Measurements from ENCODE around the gene WDR91.

Gene WDR91

GRCh38 chr7:135169141-135169963, 42.0 kb downstream of the WDR91 start:
- H3K27ac ChIP-seq (ENCODE audit: low read depth, low read length), result peak overlapping the region; percentile 92
- H3K9ac ChIP-seq (ENCODE audit: low read length), result no peak overlapping the region
- H3K36me3 ChIP-seq (ENCODE audit: control insufficient read depth, insufficient read depth, low read length), result peaks cover 18% of the 10 kb centered on the region
- H3K4me3 ChIP-seq (ENCODE audit: low read length), result peak overlapping the region; percentile 66
- no peaks in the 10 kb centered on the region for H3K27me3 ChIP-seq (ENCODE audit: control insufficient read depth, insufficient read depth, low read length)
- H3K4me1 ChIP-seq (ENCODE audit: control insufficient read depth, insufficient read depth, low read length), result peaks cover 6% of the 10 kb centered on the region

- peaks cover 22% of the 10 kb centered on the region for H3K36me3 ChIP-seq (ENCODE audit: control insufficient read depth, insufficient read depth, low read length)
Observed at GRCh38 chr7:135168489-135169140, 42.7 kb downstream of the WDR91 start.

GRCh38 chr7:135168001-135168400, 43.3 kb downstream of the WDR91 start:
- H3K9ac ChIP-seq (ENCODE audit: low read length), result no peak overlapping the region
- H3K36me3 ChIP-seq (ENCODE audit: control insufficient read depth, insufficient read depth, low read length), result peaks cover 22% of the 10 kb centered on the region
- no peak overlapping the region for H3K4me3 ChIP-seq (ENCODE audit: low read length)
- H3K4me1 ChIP-seq (ENCODE audit: control insufficient read depth, insufficient read depth, low read length), result peaks cover 6% of the 10 kb centered on the region
- H3K27ac ChIP-seq (ENCODE audit: low read depth, low read length), result no peak overlapping the region
- H3K27me3 ChIP-seq (ENCODE audit: control insufficient read depth, insufficient read depth, low read length), result no peaks in the 10 kb centered on the region

More at GRCh38 chr7:135168489-135169140, 42.7 kb downstream of the WDR91 start:
- peaks cover 6% of the 10 kb centered on the region for H3K4me1 ChIP-seq (ENCODE audit: control insufficient read depth, insufficient read depth, low read length)
- H3K27ac ChIP-seq (ENCODE audit: low read depth, low read length), result no peak overlapping the region
- H3K4me3 ChIP-seq (ENCODE audit: low read length), result peak overlapping the region; percentile 66
- no peaks in the 10 kb centered on the region for H3K27me3 ChIP-seq (ENCODE audit: control insufficient read depth, insufficient read depth, low read length)
- H3K9ac ChIP-seq (ENCODE audit: low read length), result no peak overlapping the region

GRCh38 chr7:135167365-135167917, 43.9 kb downstream of the WDR91 start:
- Histone ChIP-seq H3K4me3 (ENCODE audit: low read length) (no peak overlapping the region), H3K36me3 (ENCODE audit: control insufficient read depth, insufficient read depth, low read length) (peaks cover 22% of the 10 kb centered on the region), H3K27me3 (ENCODE audit: control insufficient read depth, insufficient read depth, low read length) (no peaks in the 10 kb centered on the region), H3K9ac (ENCODE audit: low read length) (no peak overlapping the region), H3K27ac (ENCODE audit: low read depth, low read length) (no peak overlapping the region), H3K4me1 (ENCODE audit: control insufficient read depth, insufficient read depth, low read length) (peaks cover 6% of the 10 kb centered on the region)

- H3K4me1 ChIP-seq (ENCODE audit: control insufficient read depth, insufficient read depth, low read length), result peaks cover 6% of the 10 kb centered on the region
- H3K9ac ChIP-seq (ENCODE audit: low read length), result no peak overlapping the region
- H3K27me3 ChIP-seq (ENCODE audit: control insufficient read depth, insufficient read depth, low read length), result no peaks in the 10 kb centered on the region
- no peak overlapping the region for H3K4me3 ChIP-seq (ENCODE audit: low read length)
- H3K36me3 ChIP-seq (ENCODE audit: control insufficient read depth, insufficient read depth, low read length), result peaks cover 22% of the 10 kb centered on the region
- no peak overlapping the region for H3K27ac ChIP-seq (ENCODE audit: low read depth, low read length)
Observed at GRCh38 chr7:135166338-135166990, 44.9 kb downstream of the WDR91 start.

- Histone ChIP-seq H3K27me3 (ENCODE audit: control insufficient read depth, insufficient read depth, low read length) (no peaks in the 10 kb centered on the region), H3K27ac (ENCODE audit: low read depth, low read length) (no peak overlapping the region), H3K4me1 (ENCODE audit: control insufficient read depth, insufficient read depth, low read length) (peaks cover 6% of the 10 kb centered on the region), H3K9ac (ENCODE audit: low read length) (no peak overlapping the region), H3K4me3 (ENCODE audit: low read length) (no peak overlapping the region), H3K36me3 (ENCODE audit: control insufficient read depth, insufficient read depth, low read length) (peaks cover 22% of the 10 kb centered on the region)
Observed at GRCh38 chr7:135165862-135166261, 45.5 kb downstream of the WDR91 start.

- peaks cover 22% of the 10 kb centered on the region for H3K36me3 ChIP-seq (ENCODE audit: control insufficient read depth, insufficient read depth, low read length)
Observed at GRCh38 chr7:135164357-135165061, 46.8 kb downstream of the WDR91 start.

GRCh38 chr7:135162382-135163001, 48.8 kb downstream of the WDR91 start:
- Histone ChIP-seq H3K36me3 (ENCODE audit: control insufficient read depth, insufficient read depth, low read length) (peaks cover 16% of the 10 kb centered on the region), H3K4me1 (ENCODE audit: control insufficient read depth, insufficient read depth, low read length) (no peaks in the 10 kb centered on the region)

More at GRCh38 chr7:135164357-135165061, 46.8 kb downstream of the WDR91 start:
- no peak overlapping the region for H3K4me3 ChIP-seq (ENCODE audit: low read length)
- peaks cover 3% of the 10 kb centered on the region for H3K4me1 ChIP-seq (ENCODE audit: control insufficient read depth, insufficient read depth, low read length)
- H3K9ac ChIP-seq (ENCODE audit: low read length), result no peak overlapping the region
- no peaks in the 10 kb centered on the region for H3K27me3 ChIP-seq (ENCODE audit: control insufficient read depth, insufficient read depth, low read length)
- H3K27ac ChIP-seq (ENCODE audit: low read depth, low read length), result no peak overlapping the region

GRCh38 chr7:135161669-135162068, 49.7 kb downstream of the WDR91 start:
- H3K9ac ChIP-seq (ENCODE audit: low read length), result no peak overlapping the region
- peaks cover 12% of the 10 kb centered on the region for H3K36me3 ChIP-seq (ENCODE audit: control insufficient read depth, insufficient read depth, low read length)
- no peak overlapping the region for H3K27ac ChIP-seq (ENCODE audit: low read depth, low read length)
- H3K4me3 ChIP-seq (ENCODE audit: low read length), result no peak overlapping the region
- no peaks in the 10 kb centered on the region for H3K4me1 ChIP-seq (ENCODE audit: control insufficient read depth, insufficient read depth, low read length)
- H3K27me3 ChIP-seq (ENCODE audit: control insufficient read depth, insufficient read depth, low read length), result no peaks in the 10 kb centered on the region

More at GRCh38 chr7:135162382-135163001, 48.8 kb downstream of the WDR91 start:
- no peak overlapping the region for H3K4me3 ChIP-seq (ENCODE audit: low read length)
- H3K9ac ChIP-seq (ENCODE audit: low read length), result no peak overlapping the region
- no peaks in the 10 kb centered on the region for H3K27me3 ChIP-seq (ENCODE audit: control insufficient read depth, insufficient read depth, low read length)
- H3K27ac ChIP-seq (ENCODE audit: low read depth, low read length), result no peak overlapping the region

GRCh38 chr7:135160858-135161653, 50.3 kb downstream of the WDR91 start:
- Histone ChIP-seq H3K9ac (ENCODE audit: low read length) (no peak overlapping the region), H3K4me1 (ENCODE audit: control insufficient read depth, insufficient read depth, low read length) (no peaks in the 10 kb centered on the region), H3K27ac (ENCODE audit: low read depth, low read length) (no peak overlapping the region), H3K27me3 (ENCODE audit: control insufficient read depth, insufficient read depth, low read length) (no peaks in the 10 kb centered on the region), H3K36me3 (ENCODE audit: control insufficient read depth, insufficient read depth, low read length) (peaks cover 12% of the 10 kb centered on the region), H3K4me3 (ENCODE audit: low read length) (no peak overlapping the region)
